BJ (cell line): ENCODE results near the gene ACO2. TPM values are rescaled to one million over a fixed set of nuclear protein-coding genes. Genes with fewer than 3 reads are reported as not detected.
"Not testable (repeated sequence)": the region's sequence is repeated elsewhere in the genome, so short reads cannot be mapped to it uniquely, and the experiment has no call there.

Experiments used
- CTCF ChIA-PET: fragments of 350-600 bp; formaldehyde crosslinking; extraction: SDS; loops from one replicate; lab custom pipeline; 2021; ENCODE audit warnings: antibody characterized with exemption, inconsistent platforms; lab: Yijun Ruan, JAX
- POLR2A ChIA-PET: fragments of 300-600 bp; sonication (Branson Sonifier 250); formaldehyde crosslinking; extraction: SDS; loops from one replicate; lab custom pipeline; 2021; ENCODE audit warnings: antibody characterized with exemption; lab: Charles Lee
- DNase-seq: peaks from one replicate; pipeline ENCODE4 v3.0.0-alpha.2; 2011; ENCODE audit warnings: low read depth
- H3K27me3 ChIP-seq: 2 replicates; pipeline ENCODE4 v1.6.0; 2011; ENCODE audit warnings: low read length; ENCODE audit not compliant: control insufficient read depth, insufficient read depth
- H3K36me3 ChIP-seq: 2 replicates; pipeline ENCODE4 v1.5.1; 2011; ENCODE audit warnings: low read length; ENCODE audit not compliant: control insufficient read depth, insufficient read depth
- H3K4me3 ChIP-seq: 2 replicates; pipeline ENCODE4 v1.5.1; 2011; ENCODE audit warnings: low read depth, mild to moderate bottlenecking, control low read depth, low read length
- CTCF ChIP-seq: IDR thresholded peaks from 2 replicates; pipeline ENCODE4 v1.5.1; 2011; ENCODE audit warnings: low read depth, mild to moderate bottlenecking, control low read depth, inconsistent platforms, low read length, moderate library complexity; ENCODE audit not compliant: insufficient read depth
- polyA plus RNA-seq: library from polyadenylated mRNA; depleted of rRNA; stranded (reverse); fragments of >200 nt; gene quantifications from 2 replicates; pipeline ENCODE4 v1.2.3, GENCODE V29; 2011

The ACO2 gene
- polyA plus RNA-seq, 1 experiment: 60.5 TPM

GRCh38 chr22:41551877-41552582 lies 83.1 kb downstream of the ACO2 start:
- Histone ChIP-seq H3K27me3 (no peaks in the 10 kb centered on the region), H3K36me3 (no peaks in the 10 kb centered on the region), H3K4me3 (no peak overlapping the region)
- ChIA-PET CTCF (interaction anchor here (0.6 to 3.4 kb wide), 3 partner anchors 29 to 46 kb away, joined by 3 to 27 read pairs (median 9); no protein-coding TSS in a partner anchor), POLR2A (no interaction called here)
- no peak for DNase-seq
- TF ChIP-seq CTCF: no peak

- POLR2A ChIA-PET: no interaction called here
- no peak for DNase-seq
- H3K36me3 ChIP-seq: no peaks in the 10 kb centered on the region
- no peak for TF ChIP-seq CTCF
- CTCF ChIA-PET: interaction anchor here (3.4 kb wide), 1 partner anchor 42 kb away, joined by 27 read pairs; no protein-coding TSS in a partner anchor
- H3K27me3 ChIP-seq: no peaks in the 10 kb centered on the region
- H3K4me3 ChIP-seq: no peak overlapping the region
Observed at GRCh38 chr22:41555325-41555982, 86.5 kb downstream of the ACO2 start.

GRCh38 chr22:41556561-41556960 lies 87.6 kb downstream of the ACO2 start:
- TF ChIP-seq CTCF: no peak
- DNase-seq: no peak
- Histone ChIP-seq H3K4me3 (no peak overlapping the region), H3K36me3 (no peaks in the 10 kb centered on the region), H3K27me3 (no peaks in the 10 kb centered on the region)
- ChIA-PET CTCF (interaction anchor here (0.7 to 1.8 kb wide), 4 partner anchors 13 to 41 kb away, joined by 3 to 13 read pairs (median 4); partner anchors contain the start of gene POLR3H), POLR2A (no interaction called here)

GRCh38 chr22:41557401-41558240 lies 88.7 kb downstream of the ACO2 start:
- CTCF ChIA-PET: interaction anchor here (0.6 to 1.8 kb wide), 10 partner anchors 9 to 383 kb away, joined by 3 to 13 read pairs (median 4); partner anchors contain the start of gene POLR3H
- TF ChIP-seq CTCF: no peak
- no peaks in the 10 kb centered on the region for H3K27me3 ChIP-seq
- H3K36me3 ChIP-seq: no peaks in the 10 kb centered on the region
- H3K4me3 ChIP-seq: no peak overlapping the region
- POLR2A ChIA-PET: no interaction called here
- no peak for DNase-seq

GRCh38 chr22:41558241-41558630 lies 89.3 kb downstream of the ACO2 start:
- H3K36me3 ChIP-seq, H3K27me3 ChIP-seq, DNase-seq, H3K4me3 ChIP-seq, POLR2A ChIA-PET: not testable (repeated sequence)
- CTCF ChIA-PET: interaction anchor here (1.0 to 1.8 kb wide), 7 partner anchors 9 to 39 kb away, joined by 3 to 13 read pairs (median 5); partner anchors contain the start of gene POLR3H
